Coronary artery (tissue), 2 donors: Measurements from ENCODE around the gene SOS2.

Experiments used
- DNase-seq: peaks from one replicate; pipeline ENCODE4 v3.0.0-alpha.2; 2017; ENCODE audit warnings: low spot score
- H3K27ac ChIP-seq, 2 donors: fragments of 200-600 bp; sonication (generic); one replicate each; pipeline ENCODE4 v1.5.1; 2016 to 2019
- H3K4me3 ChIP-seq: fragments of 200-600 bp; sonication (generic); 2 replicates; pipeline ENCODE4 v1.5.1; 2016; ENCODE audit warnings: mild to moderate bottlenecking, moderate library complexity
- TF ChIP-seq, protein P1 (sequence below): fragments of 200-600 bp; sonication (generic); IDR thresholded peaks from one replicate; pipeline ENCODE4 v1.5.1; 2019; ENCODE audit warnings: antibody characterized with exemption

The SOS2 gene

DNA sequence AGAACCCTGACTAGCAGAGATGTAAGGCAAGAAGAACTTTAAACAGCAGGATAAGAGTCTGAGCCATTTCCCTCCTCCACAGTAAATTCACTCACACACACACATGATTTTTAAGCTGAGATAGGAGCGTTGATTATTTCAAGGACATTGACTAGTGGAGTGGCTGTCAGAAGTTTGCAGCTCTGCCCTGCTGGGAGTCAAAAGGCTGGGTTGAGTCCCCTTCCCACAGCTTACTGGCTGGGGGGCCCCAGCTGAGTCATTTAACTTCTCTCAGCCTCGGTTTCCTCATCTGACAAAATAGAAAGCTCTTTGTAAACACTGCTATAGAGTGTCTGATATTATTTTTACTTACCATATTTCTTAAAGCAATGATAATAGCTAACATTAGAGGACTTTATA lies 143.3 kb downstream of the SOS2 start:
- TF ChIP-seq, protein P1, sequence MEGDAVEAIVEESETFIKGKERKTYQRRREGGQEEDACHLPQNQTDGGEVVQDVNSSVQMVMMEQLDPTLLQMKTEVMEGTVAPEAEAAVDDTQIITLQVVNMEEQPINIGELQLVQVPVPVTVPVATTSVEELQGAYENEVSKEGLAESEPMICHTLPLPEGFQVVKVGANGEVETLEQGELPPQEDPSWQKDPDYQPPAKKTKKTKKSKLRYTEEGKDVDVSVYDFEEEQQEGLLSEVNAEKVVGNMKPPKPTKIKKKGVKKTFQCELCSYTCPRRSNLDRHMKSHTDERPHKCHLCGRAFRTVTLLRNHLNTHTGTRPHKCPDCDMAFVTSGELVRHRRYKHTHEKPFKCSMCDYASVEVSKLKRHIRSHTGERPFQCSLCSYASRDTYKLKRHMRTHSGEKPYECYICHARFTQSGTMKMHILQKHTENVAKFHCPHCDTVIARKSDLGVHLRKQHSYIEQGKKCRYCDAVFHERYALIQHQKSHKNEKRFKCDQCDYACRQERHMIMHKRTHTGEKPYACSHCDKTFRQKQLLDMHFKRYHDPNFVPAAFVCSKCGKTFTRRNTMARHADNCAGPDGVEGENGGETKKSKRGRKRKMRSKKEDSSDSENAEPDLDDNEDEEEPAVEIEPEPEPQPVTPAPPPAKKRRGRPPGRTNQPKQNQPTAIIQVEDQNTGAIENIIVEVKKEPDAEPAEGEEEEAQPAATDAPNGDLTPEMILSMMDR: no peak
- DNase-seq: no peak
- H3K4me3 ChIP-seq: no peak overlapping the region

DNA sequence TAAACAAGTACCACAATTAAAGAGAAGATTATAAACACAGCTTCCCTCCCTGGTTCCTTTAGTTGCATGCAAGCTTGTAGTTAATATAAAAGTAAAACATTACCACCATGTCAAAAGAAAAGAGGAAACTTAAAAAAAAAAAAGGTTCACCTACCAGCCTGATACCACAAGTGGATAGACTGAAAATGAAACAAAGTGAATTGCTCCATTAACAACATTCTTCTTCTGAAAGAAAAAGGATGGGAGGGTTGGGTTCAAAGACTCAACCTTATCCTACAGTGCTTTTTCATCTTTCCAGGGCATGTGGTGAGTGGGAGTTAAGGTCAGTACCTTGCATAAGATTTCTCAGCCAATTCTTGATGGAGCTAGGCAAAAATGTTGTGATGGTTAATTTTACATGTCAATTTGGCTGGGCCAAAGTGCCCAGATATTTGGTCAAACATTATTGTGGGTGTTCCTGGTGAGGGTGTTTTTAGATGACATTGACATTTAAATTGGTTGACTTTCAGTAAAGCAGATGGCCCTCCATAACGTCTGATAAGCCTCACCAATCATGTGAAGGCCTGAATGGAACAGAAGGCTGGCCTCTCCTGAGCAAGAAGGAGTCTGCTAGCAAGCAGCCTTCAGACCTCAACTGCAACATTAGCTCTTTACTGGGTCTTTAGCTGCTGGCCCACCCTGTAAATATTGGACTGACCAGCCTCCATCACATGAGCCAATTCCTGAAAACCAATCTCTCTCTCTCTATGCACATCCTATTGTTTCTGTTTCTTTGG lies 143.8 kb downstream of the SOS2 start:
- TF ChIP-seq, protein P1: no peak
- Histone ChIP-seq H3K27ac (no peak overlapping the region), H3K4me3 (no peak overlapping the region)
- DNase-seq: no peak

More for the DNA sequence above, 143.3 kb downstream of the SOS2 start:
- H3K27ac ChIP-seq: no peak overlapping the region

DNA sequence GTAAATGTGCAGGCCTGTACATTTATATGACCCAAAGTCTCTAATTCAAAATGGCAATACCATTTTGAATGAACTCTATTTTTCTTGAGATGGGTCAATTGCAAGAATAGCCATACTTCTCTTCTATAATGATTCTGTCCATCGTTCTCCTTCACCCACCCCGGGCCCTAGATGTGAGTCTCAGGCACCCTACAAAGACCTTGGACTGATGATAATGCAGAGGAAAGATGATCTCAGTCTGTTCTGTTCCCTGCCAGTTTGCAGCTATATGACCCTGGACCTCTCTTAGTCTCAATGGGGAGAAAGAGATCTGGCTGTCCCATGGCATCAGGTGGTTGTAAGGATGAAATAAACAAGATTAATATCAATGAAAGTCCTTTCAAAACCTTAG lies 145.1 kb downstream of the SOS2 start:
- DNase-seq: no peak
- Histone ChIP-seq H3K4me3 (no peak overlapping the region), H3K27ac (no peak overlapping the region)
- TF ChIP-seq, protein P1: no peak

DNA sequence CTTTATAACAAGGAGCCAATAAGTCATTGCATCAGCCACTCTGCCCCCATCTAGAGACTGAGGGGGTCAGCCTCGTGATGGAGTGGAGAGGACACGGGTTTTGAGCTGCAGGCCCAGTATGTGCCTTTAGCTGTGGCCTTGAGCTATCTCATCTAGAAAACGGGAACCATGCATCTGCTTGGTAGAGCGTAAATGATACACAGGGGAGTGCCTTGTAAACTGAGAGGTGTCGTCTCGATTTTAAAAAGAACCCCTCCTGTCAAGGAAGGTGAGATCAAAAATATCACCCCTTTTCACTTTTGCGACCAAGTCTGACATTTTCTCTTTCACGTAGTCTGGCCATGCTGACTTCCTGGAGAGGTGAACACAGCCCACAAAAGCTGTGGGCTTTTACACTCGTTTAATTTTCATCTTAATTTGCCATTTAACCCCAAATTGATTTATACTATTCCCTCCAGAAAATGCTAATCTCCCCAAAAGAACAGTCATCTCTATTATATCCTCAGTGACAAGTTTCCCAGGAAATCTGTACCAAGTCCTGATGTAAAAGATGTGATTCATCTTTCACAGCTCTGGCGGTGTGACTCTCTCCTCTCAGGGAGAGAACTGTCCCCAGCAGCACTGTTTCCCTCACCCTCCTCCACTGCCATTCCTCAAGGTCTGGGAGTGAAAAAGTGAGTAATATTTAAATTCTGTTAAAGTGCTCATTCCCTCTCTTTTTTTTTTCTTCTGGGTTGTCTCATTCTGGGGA lies 145.6 kb downstream of the SOS2 start:
- TF ChIP-seq, protein P1: no peak
- H3K27ac ChIP-seq: no peak overlapping the region
- DNase-seq: no peak
- no peak overlapping the region for H3K4me3 ChIP-seq

DNA sequence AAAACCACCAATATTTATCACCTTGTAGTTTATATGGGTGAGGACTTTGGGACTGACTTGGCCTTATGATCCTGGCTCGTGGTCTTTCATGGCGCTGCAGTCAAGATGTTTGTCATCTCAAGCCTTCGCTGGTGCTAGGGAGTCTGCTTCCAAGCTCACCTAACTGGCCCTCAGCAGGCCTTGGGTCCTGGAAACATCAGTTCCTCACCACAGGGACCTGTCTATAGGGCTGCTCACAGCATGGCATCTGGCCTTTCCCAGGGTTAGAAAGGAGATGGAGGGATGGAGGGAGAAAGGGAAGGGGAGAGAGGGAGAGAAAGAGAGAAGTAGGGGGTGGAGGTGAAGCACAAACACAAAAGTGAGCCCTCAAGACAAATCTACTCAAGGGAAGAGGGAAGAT lies 146.7 kb downstream of the SOS2 start:
- no peak overlapping the region for H3K4me3 ChIP-seq
- TF ChIP-seq, protein P1: no peak
- no peak for DNase-seq
- H3K27ac ChIP-seq: no peak overlapping the region

DNA sequence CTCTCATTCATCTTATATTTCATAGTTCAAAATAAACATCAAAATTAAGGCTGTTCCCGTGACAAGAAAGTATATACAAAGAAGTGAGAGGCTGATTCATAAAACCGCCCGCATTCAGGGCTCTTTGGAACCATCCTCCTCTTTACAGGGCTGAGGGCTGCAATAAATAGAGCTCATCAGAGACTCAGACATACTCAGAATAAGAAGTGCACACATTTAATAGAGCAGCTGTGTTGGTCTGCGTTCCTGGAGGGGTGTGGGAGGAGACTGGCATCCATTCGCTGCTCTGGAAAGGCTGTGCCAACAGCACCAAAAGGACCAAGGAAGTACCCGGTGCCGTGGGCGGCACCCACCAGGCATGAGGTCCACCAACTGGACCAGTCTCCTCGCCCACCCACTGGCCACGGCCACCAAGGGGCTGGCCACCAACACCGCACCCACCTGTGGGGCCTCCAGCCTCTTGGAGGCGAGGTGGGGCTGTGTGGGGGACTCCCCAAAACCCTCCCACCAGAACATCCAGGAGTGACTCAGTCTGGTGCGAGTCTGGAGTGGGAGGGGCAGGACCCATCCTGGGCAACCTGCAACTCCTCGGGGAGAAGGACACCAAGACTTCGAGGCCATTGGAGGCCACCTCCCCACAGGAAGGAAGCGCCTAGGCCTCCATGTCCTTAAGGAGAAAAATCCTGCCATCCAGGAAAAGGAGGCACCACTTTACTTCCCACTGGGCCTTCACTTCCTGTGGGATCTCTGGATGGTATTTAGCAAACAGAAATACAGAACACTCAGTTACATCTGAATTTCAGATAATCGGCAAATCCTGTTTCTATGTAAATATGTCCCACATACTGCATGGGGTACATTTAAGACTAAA lies 147.7 kb downstream of the SOS2 start:
- no peak for DNase-seq
- TF ChIP-seq, protein P1: no peak
- H3K4me3 ChIP-seq: no peak overlapping the region
- H3K27ac ChIP-seq: no peak overlapping the region
